ENCODE results near the gene APLF. TPM values are rescaled to one million over a fixed set of nuclear protein-coding genes. Genes with fewer than 3 reads are reported as not detected.
"Not testable (repeated sequence)": the region's sequence is repeated elsewhere in the genome, so short reads cannot be mapped to it uniquely, and the experiment has no call there.

APLF gene
- polyA plus RNA-seq, 1 of the 3 experiments (the other 2 are of a cell fraction) = 1.1 TPM

- TF ChIP-seq CTCF (IDR thresholded peaks at IDR 0.05) = no peak
- no peak for TF ChIP-seq RAD21 (IDR thresholded peaks at IDR 0.05; ENCODE audit: low read length)
- TF ChIP-seq CHD2 (IDR thresholded peaks at IDR 0.05; ENCODE audit: low read length, partially characterized antibody) = no peak
- no peak for TF ChIP-seq PBX3 (IDR thresholded peaks at IDR 0.05)
- no peak for TF ChIP-seq NRF1 (IDR thresholded peaks at IDR 0.05; ENCODE audit: low read depth, low read length)
- TF ChIP-seq TEAD4 (IDR thresholded peaks at IDR 0.05; ENCODE audit: borderline replicate concordance, insufficient read depth) = no peak
- TF ChIP-seq MAX (IDR thresholded peaks at IDR 0.05; ENCODE audit: low read depth) = no peak
- TF ChIP-seq FOXM1 (IDR thresholded peaks at IDR 0.05; ENCODE audit: low read depth) = no peak
- TF ChIP-seq GABPA (IDR thresholded peaks at IDR 0.05; ENCODE audit: low read depth) = no peak
Observed at GRCh38 chr2:68544811-68545210, 77.4 kb downstream of the APLF start (continued).

GRCh38 chr2:68548396-68548795 is 81.0 kb downstream of the APLF start:
- Histone ChIP-seq H4K20me1 (ENCODE audit: insufficient read depth) (no peaks in the 10 kb centered on the region), H3K4me2 (no peak overlapping the region), H3K79me2 (ENCODE audit: insufficient read depth) (no peaks in the 10 kb centered on the region), H3K9me3 (no peaks in the 10 kb centered on the region), H3K9me2 (no peaks in the 10 kb centered on the region), H2AFZ (ENCODE audit: low read depth) (no peak overlapping the region), H3K9ac (no peak overlapping the region), H3K36me3 (replicated peaks in 1 of 2; ENCODE audit: control insufficient read depth in 1 of 2, insufficient read depth in 2 of 2, low read length in 1 of 2) (peaks cover 0 to 10% of the 10 kb centered on the region in 2 experiments), H3K4me1 (ENCODE audit: control insufficient read depth in 1 of 2, insufficient read depth in 2 of 2, low read depth in 1 of 2, low read length in 1 of 2) (no peaks in the 10 kb centered on the region), H3K4me3 (ENCODE audit: low read depth in 2 of 2, low read length in 1 of 2) (no peak overlapping the region), H3K27me3 (ENCODE audit: insufficient read depth) (no peaks in the 10 kb centered on the region), H3K27ac (ENCODE audit: low read depth in 2 of 2, low read length in 1 of 2) (no peak overlapping the region), H3F3A (replicated peaks; ENCODE audit: insufficient read depth) (peaks cover 4% of the 10 kb centered on the region)
- DNase-seq = no peak
- ChIA-PET POLR2A (no interaction called here), CTCF (no interaction called here)
- TF ChIP-seq JUND (IDR thresholded peaks at IDR 0.05) = no peak
- 73% methylated on average over 1 of the region's 1 CpG for WGBS (ENCODE audit: low lambda C conversion rate)

- Histone ChIP-seq H3K36me3 (replicated peaks in 1 of 2; ENCODE audit: control insufficient read depth in 1 of 2, insufficient read depth in 2 of 2, low read length in 1 of 2) (peaks cover 0 to 5% of the 10 kb centered on the region in 2 experiments), H3K4me3 (ENCODE audit: low read depth in 2 of 2, low read length in 1 of 2) (no peak overlapping the region), H3K9me2 (no peaks in the 10 kb centered on the region), H3K27me3 (ENCODE audit: insufficient read depth) (no peaks in the 10 kb centered on the region), H3K27ac (ENCODE audit: low read depth in 2 of 2, low read length in 1 of 2) (no peak overlapping the region), H2AFZ (ENCODE audit: low read depth) (no peak overlapping the region), H3F3A (replicated peaks; ENCODE audit: insufficient read depth) (no peaks in the 10 kb centered on the region), H3K4me1 (ENCODE audit: control insufficient read depth in 1 of 2, insufficient read depth in 2 of 2, low read depth in 1 of 2, low read length in 1 of 2) (peaks cover 0 to 2% of the 10 kb centered on the region in 2 experiments; a peak in 3 of 4 replicates), H4K20me1 (ENCODE audit: insufficient read depth) (no peaks in the 10 kb centered on the region), H3K79me2 (ENCODE audit: insufficient read depth) (no peaks in the 10 kb centered on the region), H3K9ac (no peak overlapping the region), H3K4me2 (no peak overlapping the region), H3K9me3 (no peaks in the 10 kb centered on the region)
- no peak for TF ChIP-seq JUND (IDR thresholded peaks at IDR 0.05)
- no peak for DNase-seq
- 75% methylated on average over 1 of the region's 1 CpG for WGBS (ENCODE audit: low lambda C conversion rate)
- ChIA-PET CTCF (no interaction called here), POLR2A (no interaction called here)
Observed at GRCh38 chr2:68553098-68553497, 85.7 kb downstream of the APLF start.

- not testable (repeated sequence) for H3K9me2 ChIP-seq
Observed at GRCh38 chr2:68555425-68556206, 88.2 kb downstream of the APLF start.

More at GRCh38 chr2:68555425-68556206, 88.2 kb downstream of the APLF start:
- H3K36me3 ChIP-seq (replicated peaks in 1 of 2; ENCODE audit: control insufficient read depth in 1 of 2, insufficient read depth in 2 of 2, low read length in 1 of 2); H3K79me2 ChIP-seq (ENCODE audit: insufficient read depth); H3K27me3 ChIP-seq (ENCODE audit: insufficient read depth); H3K4me3 ChIP-seq (ENCODE audit: low read depth in 2 of 2, low read length in 1 of 2); H3K4me2 ChIP-seq; POLR2A ChIA-PET; H4K20me1 ChIP-seq (ENCODE audit: insufficient read depth); DNase-seq; H3K4me1 ChIP-seq (ENCODE audit: control insufficient read depth in 1 of 2, insufficient read depth in 2 of 2, low read depth in 1 of 2, low read length in 1 of 2); H3F3A ChIP-seq (replicated peaks; ENCODE audit: insufficient read depth); H3K9ac ChIP-seq; CTCF ChIA-PET; H3K27ac ChIP-seq (ENCODE audit: low read depth in 2 of 2, low read length in 1 of 2); H2AFZ ChIP-seq (ENCODE audit: low read depth); H3K9me3 ChIP-seq: not testable (repeated sequence)
- WGBS (ENCODE audit: low lambda C conversion rate) = 92% methylated on average over 5 of the region's 5 CpGs

Data from SK-N-SH (cell line).